ENCODE measurements around the gene SULT1A4.
"Not testable (repeated sequence)": the region's sequence is repeated elsewhere in the genome, so short reads cannot be mapped to it uniquely, and the experiment has no call there.

SULT1A4 gene

GRCh38 chr16:29459706-29460646 lies at the start of gene SULT1A4:
TSS of gene SULT1A4 (plus strand) at chr16:29459913. CDS start at chr16:29461386, 1,473 bp downstream.
- DNase-seq (ENCODE audit: low spot score), result not testable (repeated sequence)

GRCh38 chr16:29423587-29423986 lies 36.1 kb upstream of the SULT1A4 start:
- not testable (repeated sequence) for DNase-seq (ENCODE audit: low spot score)

GRCh38 chr16:29425390-29425789 lies 34.3 kb upstream of the SULT1A4 start:
- DNase-seq (ENCODE audit: low spot score), result not testable (repeated sequence)

GRCh38 chr16:29453754-29454153 lies 6.0 kb upstream of the SULT1A4 start:
- DNase-seq (ENCODE audit: low spot score), result not testable (repeated sequence)

GRCh38 chr16:29454269-29454668 lies 5.4 kb upstream of the SULT1A4 start, which contains the start of the genes BOLA2 and SLX1B:
TSS of gene BOLA2 (minus strand) at chr16:29454351. CDS start at chr16:29454253, 98 bp downstream.
TSS of gene SLX1B (plus strand) at chr16:29454533.
- not testable (repeated sequence) for DNase-seq (ENCODE audit: low spot score)

GRCh38 chr16:29454828-29455227 lies 4.9 kb upstream of the SULT1A4 start:
- not testable (repeated sequence) for DNase-seq (ENCODE audit: low spot score)

- DNase-seq (ENCODE audit: low spot score), result not testable (repeated sequence)
Observed at GRCh38 chr16:29457660-29458059, 2.1 kb upstream of the SULT1A4 start.

- not testable (repeated sequence) for DNase-seq (ENCODE audit: low spot score)
Observed at GRCh38 chr16:29460647-29461030, 926 bp downstream of the SULT1A4 start.

GRCh38 chr16:29465985-29466824 lies 6.5 kb downstream of the SULT1A4 start:
- not testable (repeated sequence) for DNase-seq (ENCODE audit: low spot score)

- DNase-seq (ENCODE audit: low spot score), result not testable (repeated sequence)
Observed at GRCh38 chr16:29466904-29467303, 7.2 kb downstream of the SULT1A4 start.

GRCh38 chr16:29467654-29468366 lies 8.1 kb downstream of the SULT1A4 start:
- not testable (repeated sequence) for DNase-seq (ENCODE audit: low spot score)

GRCh38 chr16:29469660-29470059 lies 9.9 kb downstream of the SULT1A4 start:
- not testable (repeated sequence) for DNase-seq (ENCODE audit: low spot score)

GRCh38 chr16:29472065-29472464 lies 12.4 kb downstream of the SULT1A4 start:
- not testable (repeated sequence) for DNase-seq (ENCODE audit: low spot score)

- DNase-seq (ENCODE audit: low spot score), result not testable (repeated sequence)
Observed at GRCh38 chr16:29482276-29482675, 22.6 kb downstream of the SULT1A4 start.

GRCh38 chr16:29506308-29506707 lies 46.6 kb downstream of the SULT1A4 start, which contains the start of gene NPIPB12:
TSS of gene NPIPB12 (minus strand) at chr16:29506408.
- not testable (repeated sequence) for DNase-seq (ENCODE audit: low spot score)

Data from left forelimb (tissue), 1 donor.